CD4-positive, alpha-beta memory T cell (primary cell): ENCODE measurements around the gene GAB2. TPM values are rescaled to one million over a fixed set of nuclear protein-coding genes. Genes with fewer than 3 reads are reported as not detected.

ENCODE experiments used
- CTCF ChIA-PET: fragments of 350-600 bp; sonication (Branson Sonifier 250); formaldehyde crosslinking; loops from one replicate; lab custom pipeline; 2021; ENCODE audit warnings: inconsistent platforms; ENCODE audit not compliant: partially characterized antibody; lab: Charles Lee
- POLR2A ChIA-PET: fragments of 350-600 bp; sonication (Branson Sonifier 250); formaldehyde crosslinking; loops from one replicate; lab custom pipeline; 2021; ENCODE audit not compliant: partially characterized antibody; lab: Charles Lee
- DNase-seq, 5 donors: peaks; one replicate each; pipeline versions ENCODE4 v3.0.0 to v3.0.0-alpha.2; 2020 to 2022; ENCODE audit warnings: mixed read lengths in 1 of 5
- H3K27ac ChIP-seq: one replicate; pipeline ENCODE4 v1.7.0; 2013; ENCODE audit warnings: low read depth, low read length
- H3K27me3 ChIP-seq: 2 replicates; pipeline ENCODE4 v1.7.0; 2013; ENCODE audit warnings: mild to moderate bottlenecking, low read length, moderate library complexity; ENCODE audit not compliant: insufficient read depth
- H3K36me3 ChIP-seq: 2 replicates; pipeline ENCODE4 v1.7.0; 2013; ENCODE audit warnings: mild to moderate bottlenecking, low read length, moderate library complexity; ENCODE audit not compliant: insufficient read depth
- H3K4me1 ChIP-seq: 2 replicates; pipeline ENCODE4 v1.7.0; 2013; ENCODE audit warnings: mild to moderate bottlenecking, low read length, moderate library complexity; ENCODE audit not compliant: insufficient read depth
- H3K4me3 ChIP-seq, 2 donors: one replicate each; pipeline ENCODE4 v1.7.0; 2013; ENCODE audit warnings: low read length in 2 of 2, mild to moderate bottlenecking in 1 of 2
- H3K9me3 ChIP-seq, 2 donors: one replicate each; pipeline ENCODE4 v1.7.0; 2013; ENCODE audit warnings: low read length in 2 of 2, control low read depth in 1 of 2; ENCODE audit not compliant: control insufficient read depth in 1 of 2
- H3K27ac Mint-ChIP-seq, 7 donors: one replicate each; pipeline ENCODE4 v1.8.0; 2020 to 2021; ENCODE audit warnings: mixed read lengths in 7 of 7, mild to moderate bottlenecking in 6 of 7, inconsistent platforms in 3 of 7, moderate library complexity in 3 of 7
- H3K27me3 Mint-ChIP-seq, 2 donors: one replicate each; pipeline ENCODE4 v1.8.0; 2020 to 2021; ENCODE audit warnings: mixed read lengths in 2 of 2
- H3K36me3 Mint-ChIP-seq, 2 donors: one replicate each; pipeline ENCODE4 v1.8.0; 2020 to 2021; ENCODE audit warnings: mixed read lengths in 2 of 2, inconsistent platforms in 1 of 2, mild to moderate bottlenecking in 1 of 2
- H3K4me1 Mint-ChIP-seq, 4 donors: one replicate each; pipeline ENCODE4 v1.8.0; 2020 to 2021; ENCODE audit warnings: mixed read lengths in 4 of 4, mild to moderate bottlenecking in 1 of 4
- H3K4me3 Mint-ChIP-seq, 8 donors: one replicate each; pipeline ENCODE4 v1.8.0; 2020 to 2021; ENCODE audit warnings: mixed read lengths in 8 of 8, mild to moderate bottlenecking in 7 of 8, moderate library complexity in 6 of 8, inconsistent platforms in 3 of 8
- H3K9me3 Mint-ChIP-seq, 8 donors: one replicate each; pipeline ENCODE4 v1.8.0; 2020 to 2021; ENCODE audit warnings: mixed read lengths in 8 of 8, mild to moderate bottlenecking in 5 of 8, inconsistent platforms in 3 of 8, moderate library complexity in 1 of 8
- intact Hi-C: fragments of 100-400 bp; cut with micrococcal nuclease; formaldehyde crosslinking; loops from one replicate; pipeline ENCODE4 v1.15.1; 2023
- polyA plus RNA-seq, 2 donors: library from polyadenylated mRNA; unstranded; fragments of 300-500 nt; fragmentation: Illumina TruSeq; gene quantifications; one replicate each; pipeline ENCODE4 v1.2.3, GENCODE V29; 2021
- total RNA-seq, 2 experiments: library from RNA; stranded (reverse); gene quantifications; one replicate each; pipeline ENCODE4 v1.2.3, GENCODE V29; 2021

GAB2 gene
- total and polyA plus RNA-seq, 4 experiments from 2014 or later, result 0.05 to 6.7 (median 3.1) TPM

- peaks cover 0 to 1% (median 0%) of the 10 kb centered on the region in 8 donors for H3K9me3 Mint-ChIP-seq
- Histone ChIP-seq H3K27me3 (no peaks in the 10 kb centered on the region), H3K4me1 (no peaks in the 10 kb centered on the region), H3K9me3 (no peaks in the 10 kb centered on the region), H3K27ac (no peak overlapping the region), H3K4me3 (no peak overlapping the region), H3K36me3 (no peaks in the 10 kb centered on the region)
- ChIA-PET POLR2A (no interaction called here), CTCF (no interaction called here)
- H3K27me3 Mint-ChIP-seq, result no peaks in the 10 kb centered on the region
- H3K36me3 Mint-ChIP-seq, result no peaks in the 10 kb centered on the region
- no peak overlapping the region for H3K4me3 Mint-ChIP-seq
- H3K4me1 Mint-ChIP-seq, result no peaks in the 10 kb centered on the region
- intact Hi-C loops, result no loop called here
- no peak overlapping the region for H3K27ac Mint-ChIP-seq
- DNase-seq, result no peak
These were observed 163.4 kb downstream of the GAB2 start for GRCh38 chr11:78254268-78254667.

GRCh38 chr11:78253797-78254196 is 163.8 kb downstream of the GAB2 start:
- CTCF ChIA-PET, result no interaction called here
- H3K9me3 Mint-ChIP-seq, result peaks cover 0 to 1% (median 0%) of the 10 kb centered on the region in 8 donors

GRCh38 chr11:78251083-78251775 is 166.4 kb downstream of the GAB2 start:
- intact Hi-C loops, result no loop called here
- H3K36me3 Mint-ChIP-seq, result peaks cover 0 to 5% of the 10 kb centered on the region in 2 donors
- peak overlapping the region in 2 of 7 donors; percentile 0 to 39 for H3K27ac Mint-ChIP-seq
- ChIA-PET POLR2A (no interaction called here), CTCF (interaction anchor here (1.4 kb wide), 1 partner anchor 23 kb away, joined by 3 read pairs; no protein-coding TSS in a partner anchor)
- H3K4me3 Mint-ChIP-seq, result no peak overlapping the region
- H3K4me1 ChIP-seq, result no peaks in the 10 kb centered on the region
- no peak overlapping the region for H3K4me3 ChIP-seq
- H3K27ac ChIP-seq, result no peak overlapping the region
- H3K9me3 Mint-ChIP-seq, result peaks cover 0 to 5% (median 1%) of the 10 kb centered on the region in 8 donors
- no peaks in the 10 kb centered on the region for H3K27me3 Mint-ChIP-seq
- H3K36me3 ChIP-seq, result no peaks in the 10 kb centered on the region
- no peaks in the 10 kb centered on the region for H3K9me3 ChIP-seq
- no peak for DNase-seq
- no peaks in the 10 kb centered on the region for H3K4me1 Mint-ChIP-seq
- H3K27me3 ChIP-seq, result no peaks in the 10 kb centered on the region

More at GRCh38 chr11:78253797-78254196, 163.8 kb downstream of the GAB2 start:
- no peak overlapping the region for H3K27ac Mint-ChIP-seq
- H3K4me3 Mint-ChIP-seq, result no peak overlapping the region
- H3K27me3 Mint-ChIP-seq, result no peaks in the 10 kb centered on the region
- Histone ChIP-seq H3K9me3 (no peaks in the 10 kb centered on the region), H3K4me3 (no peak overlapping the region), H3K27ac (no peak overlapping the region), H3K27me3 (no peaks in the 10 kb centered on the region), H3K36me3 (no peaks in the 10 kb centered on the region), H3K4me1 (no peaks in the 10 kb centered on the region)
- no peak for DNase-seq
- H3K36me3 Mint-ChIP-seq, result no peaks in the 10 kb centered on the region
- POLR2A ChIA-PET, result no interaction called here
- intact Hi-C loops, result no loop called here
- no peaks in the 10 kb centered on the region for H3K4me1 Mint-ChIP-seq

GRCh38 chr11:78250099-78250498 is 167.5 kb downstream of the GAB2 start:
- H3K27ac ChIP-seq, result no peak overlapping the region
- H3K9me3 ChIP-seq, result no peaks in the 10 kb centered on the region
- no peaks in the 10 kb centered on the region for H3K27me3 ChIP-seq
- Mint-ChIP-seq H3K4me3 (no peak overlapping the region), H3K27ac (no peak overlapping the region), H3K4me1 (no peaks in the 10 kb centered on the region), H3K9me3 (peaks cover 0 to 9% (median 4%) of the 10 kb centered on the region in 8 donors), H3K27me3 (no peaks in the 10 kb centered on the region), H3K36me3 (peaks cover 1 to 5% of the 10 kb centered on the region in 2 donors)
- POLR2A ChIA-PET, result interaction anchor here (0.6 kb wide), 1 partner anchor 305 kb away, joined by 3 read pairs; no protein-coding TSS in a partner anchor
- intact Hi-C loops, result no loop called here
- CTCF ChIA-PET, result interaction anchor here (0.6 kb wide), 1 partner anchor 427 kb away, joined by 3 read pairs; no protein-coding TSS in a partner anchor
- H3K4me3 ChIP-seq, result no peak overlapping the region
- no peaks in the 10 kb centered on the region for H3K36me3 ChIP-seq
- DNase-seq, result no peak
- H3K4me1 ChIP-seq, result no peaks in the 10 kb centered on the region

GRCh38 chr11:78248903-78249302 is 168.7 kb downstream of the GAB2 start:
- intact Hi-C loops, result no loop called here
- ChIA-PET CTCF (interaction anchor here (1.8 kb wide), 1 partner anchor 10 kb away, joined by 3 read pairs; no protein-coding TSS in a partner anchor), POLR2A (no interaction called here)
- Mint-ChIP-seq H3K27ac (no peak overlapping the region), H3K9me3 (peaks cover 0 to 20% (median 4%) of the 10 kb centered on the region in 8 donors), H3K4me1 (peaks cover 0 to 3% (median 0%) of the 10 kb centered on the region in 4 donors), H3K4me3 (no peak overlapping the region), H3K27me3 (no peaks in the 10 kb centered on the region), H3K36me3 (peaks cover 1 to 5% of the 10 kb centered on the region in 2 donors)
- DNase-seq, result no peak
- Histone ChIP-seq H3K27me3 (no peaks in the 10 kb centered on the region), H3K9me3 (no peaks in the 10 kb centered on the region), H3K4me1 (no peaks in the 10 kb centered on the region), H3K27ac (no peak overlapping the region), H3K4me3 (no peak overlapping the region), H3K36me3 (no peaks in the 10 kb centered on the region)

- Histone ChIP-seq H3K36me3 (no peaks in the 10 kb centered on the region), H3K4me3 (no peak overlapping the region), H3K27ac (no peak overlapping the region), H3K9me3 (no peaks in the 10 kb centered on the region), H3K4me1 (no peaks in the 10 kb centered on the region), H3K27me3 (no peaks in the 10 kb centered on the region)
- no peak overlapping the region for H3K27ac Mint-ChIP-seq
- intact Hi-C loops, result no loop called here
- H3K36me3 Mint-ChIP-seq, result peaks cover 1 to 5% of the 10 kb centered on the region in 2 donors
- H3K4me1 Mint-ChIP-seq, result peaks cover 0 to 3% (median 0%) of the 10 kb centered on the region in 4 donors
- ChIA-PET POLR2A (no interaction called here), CTCF (interaction anchor here (1.8 kb wide), 1 partner anchor 11 kb away, joined by 3 read pairs; no protein-coding TSS in a partner anchor)
- H3K4me3 Mint-ChIP-seq, result no peak overlapping the region
- H3K27me3 Mint-ChIP-seq, result no peaks in the 10 kb centered on the region
- no peak for DNase-seq
- H3K9me3 Mint-ChIP-seq, result peaks cover 0 to 20% (median 4%) of the 10 kb centered on the region in 8 donors
These were observed 169.4 kb downstream of the GAB2 start for GRCh38 chr11:78248191-78248590.

- Mint-ChIP-seq H3K27ac (peak overlapping the region in 2 of 7 donors; percentile 0), H3K4me3 (no peak overlapping the region), H3K9me3 (peaks cover 0 to 43% (median 21%) of the 10 kb centered on the region in 8 donors), H3K27me3 (no peaks in the 10 kb centered on the region), H3K36me3 (peaks cover 1 to 21% of the 10 kb centered on the region in 2 donors), H3K4me1 (peaks cover 0 to 3% (median 0%) of the 10 kb centered on the region in 4 donors)
- ChIA-PET CTCF (no interaction called here), POLR2A (no interaction called here)
- no peaks in the 10 kb centered on the region for H3K36me3 ChIP-seq
- peaks cover 0 to 4% of the 10 kb centered on the region in 2 donors for H3K9me3 ChIP-seq
- no peaks in the 10 kb centered on the region for H3K4me1 ChIP-seq
- H3K27ac ChIP-seq, result no peak overlapping the region
- intact Hi-C loops, result no loop called here
- no peak overlapping the region for H3K4me3 ChIP-seq
- DNase-seq, result no peak
- no peaks in the 10 kb centered on the region for H3K27me3 ChIP-seq
These were observed 172.9 kb downstream of the GAB2 start for GRCh38 chr11:78244546-78245255.
